Thymus (tissue), 11 donors: Measurements from ENCODE around the gene KLHL20. TPM values are rescaled to one million over a fixed set of nuclear protein-coding genes. Genes with fewer than 3 reads are reported as not detected.
"Not testable (repeated sequence)": the region's sequence is repeated elsewhere in the genome, so short reads cannot be mapped to it uniquely, and the experiment has no call there.

Experiments used
- DNase-seq, 9 donors: peaks; one replicate each; pipeline ENCODE4 v3.0.0-alpha.2; 2013; ENCODE audit warnings: low spot score in 9 of 9, low read depth in 6 of 9, missing footprints in 1 of 9
- H3K27ac ChIP-seq, 2 donors: one replicate each; pipeline ENCODE4 v1.5.1; 2013; ENCODE audit warnings: control low read depth in 1 of 2, low read depth in 1 of 2, low read length in 1 of 2, mild to moderate bottlenecking in 1 of 2, moderate library complexity in 1 of 2
- H3K27me3 ChIP-seq, 2 donors: one replicate each; pipeline ENCODE4 v1.5.1; 2013; ENCODE audit warnings: low read length in 1 of 2; ENCODE audit not compliant: control insufficient read depth in 2 of 2, insufficient read depth in 1 of 2
- H3K36me3 ChIP-seq, 2 donors: one replicate each; pipeline ENCODE4 v1.5.1; 2013; ENCODE audit warnings: low read length in 1 of 2, mild to moderate bottlenecking in 1 of 2, moderate library complexity in 1 of 2; ENCODE audit not compliant: control insufficient read depth in 2 of 2, insufficient read depth in 2 of 2
- H3K4me1 ChIP-seq, 2 donors: one replicate each; pipeline ENCODE4 v1.5.1; 2013; ENCODE audit warnings: low read length in 2 of 2; ENCODE audit not compliant: control insufficient read depth in 2 of 2, insufficient read depth in 2 of 2
- H3K4me3 ChIP-seq, 2 donors: one replicate each; pipeline ENCODE4 v1.5.1; 2013; ENCODE audit warnings: low read length in 2 of 2, control low read depth in 1 of 2, mild to moderate bottlenecking in 1 of 2
- H3K9me3 ChIP-seq, 2 donors: one replicate each; pipeline ENCODE4 v1.5.1; 2013; ENCODE audit warnings: low read length in 1 of 2, mild to moderate bottlenecking in 1 of 2; ENCODE audit not compliant: control insufficient read depth in 2 of 2, insufficient read depth in 1 of 2
- WGBS: extraction: QIAGEN DNeasy Blood & Tissue Kit; methylation state at CpG from one replicate; pipeline ENCODE4 v1.1.7; 2013; 5-methylcytosine and 5-hydroxymethylcytosine counted together
- polyA plus RNA-seq: library from polyadenylated mRNA; stranded (reverse); fragments of 200-250 nt; gene quantifications from one replicate; pipeline ENCODE4 v1.2.3, GENCODE V29; 2013
- total RNA-seq: library from RNA; stranded (reverse); fragments of 120-200 nt; gene quantifications from one replicate; pipeline ENCODE4 v1.2.4, GENCODE V29; 2013
- donor health status: healthy.

KLHL20 gene
- total and polyA plus RNA-seq, 2 donors = 13.2 to 18.0 TPM

- no peaks in the 10 kb centered on the region for H3K27me3 ChIP-seq
- WGBS = 98% methylated on average over 9 of the region's 9 CpGs
- H3K4me1 ChIP-seq = no peaks in the 10 kb centered on the region
- no peak overlapping the region for H3K4me3 ChIP-seq
- H3K9me3 ChIP-seq = no peaks in the 10 kb centered on the region
- peaks cover 15 to 20% of the 10 kb centered on the region in 2 donors for H3K36me3 ChIP-seq
- no peak overlapping the region for H3K27ac ChIP-seq
- no peak for DNase-seq
Measured at GRCh38 chr1:173733912-173734311, 19.1 kb downstream of the KLHL20 start.

DNA sequence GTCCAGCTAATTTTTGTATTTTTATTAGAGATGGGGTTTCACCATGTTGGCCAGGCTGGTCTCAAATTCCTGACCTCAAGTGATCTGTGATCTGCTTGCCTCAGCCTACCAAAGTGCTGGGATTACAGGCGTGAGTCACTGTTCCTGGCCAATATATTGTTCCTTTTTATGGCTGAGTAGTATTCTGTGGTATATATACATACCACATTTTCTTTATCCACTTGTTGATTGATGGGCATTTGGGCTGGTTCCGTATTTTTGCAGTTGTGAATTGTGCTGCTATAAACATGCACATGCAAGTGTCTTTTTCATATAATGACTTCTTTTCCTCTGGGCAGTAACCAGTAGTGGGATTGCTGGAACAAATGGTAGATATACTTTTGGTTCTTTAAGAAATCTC lies 21.3 kb downstream of the KLHL20 start:
- 95% methylated on average over 2 of the region's 2 CpGs for WGBS
- peaks cover 19 to 20% of the 10 kb centered on the region in 2 donors for H3K36me3 ChIP-seq
- H3K9me3 ChIP-seq, H3K4me3 ChIP-seq, H3K4me1 ChIP-seq, H3K27me3 ChIP-seq, H3K27ac ChIP-seq, DNase-seq: not testable (repeated sequence)

DNA sequence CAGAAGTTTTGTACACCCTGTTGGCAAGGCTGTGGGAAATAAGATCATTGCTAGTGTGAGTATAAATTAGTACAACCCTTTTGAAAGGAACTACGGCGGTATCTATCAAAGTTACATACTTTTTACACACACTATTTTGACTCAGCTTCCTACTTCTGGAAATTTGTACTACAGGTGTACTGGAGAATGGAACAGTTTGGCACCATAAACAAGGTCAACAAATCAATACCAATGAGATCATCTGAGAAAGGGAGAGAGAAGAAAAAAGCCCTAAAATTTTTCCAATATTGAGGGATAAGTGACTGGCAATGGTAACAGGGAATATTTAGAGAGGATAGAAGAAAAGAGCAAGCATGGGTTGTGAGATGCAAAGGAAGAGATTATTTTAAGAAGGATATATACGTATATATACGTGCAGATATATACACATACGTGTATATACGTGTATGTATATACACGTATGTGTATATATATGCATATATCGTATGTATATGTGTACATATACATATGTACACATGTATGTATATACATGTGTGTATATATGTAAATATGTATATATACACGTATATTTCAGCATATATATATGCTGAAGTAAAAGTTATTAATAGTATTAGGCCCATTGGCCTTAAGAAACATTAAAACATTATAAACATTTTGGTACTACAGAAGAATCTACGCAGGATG lies 27.6 kb downstream of the KLHL20 start:
- no peaks in the 10 kb centered on the region for H3K4me1 ChIP-seq
- H3K27ac ChIP-seq = no peak overlapping the region
- WGBS = 94% methylated on average over 10 of the region's 10 CpGs
- H3K4me3 ChIP-seq = no peak overlapping the region
- H3K9me3 ChIP-seq = no peaks in the 10 kb centered on the region
- H3K27me3 ChIP-seq = no peaks in the 10 kb centered on the region
- DNase-seq = no peak
- H3K36me3 ChIP-seq = peaks cover 3 to 16% of the 10 kb centered on the region in 2 donors

GRCh38 chr1:173744651-173745050 lies 29.9 kb downstream of the KLHL20 start:
- peaks cover 3 to 13% of the 10 kb centered on the region in 2 donors for H3K36me3 ChIP-seq
- H3K27ac ChIP-seq = no peak overlapping the region
- H3K9me3 ChIP-seq = no peaks in the 10 kb centered on the region
- H3K4me1 ChIP-seq = no peaks in the 10 kb centered on the region
- no peak overlapping the region for H3K4me3 ChIP-seq
- no peak for DNase-seq
- no peaks in the 10 kb centered on the region for H3K27me3 ChIP-seq
- WGBS = 98% methylated on average over 2 of the region's 2 CpGs

DNA sequence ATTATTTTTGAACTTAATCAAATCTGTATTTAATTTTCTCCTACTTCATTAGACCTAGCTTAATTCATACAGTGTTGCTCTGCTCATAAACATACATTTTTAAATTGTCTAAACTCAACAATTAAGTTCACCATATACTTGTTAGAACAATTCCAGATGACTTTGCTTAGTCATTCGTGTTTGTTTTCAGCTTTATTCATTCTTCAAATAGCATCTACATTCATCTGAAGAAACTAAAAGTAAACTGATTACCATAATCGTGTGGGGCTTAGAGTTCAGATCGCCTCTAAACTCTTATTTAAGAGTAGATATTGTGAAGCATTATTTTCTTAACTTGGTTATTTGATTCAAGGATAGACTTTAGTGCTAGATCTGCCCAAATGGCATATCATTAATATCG lies 34.4 kb downstream of the KLHL20 start:
- no peaks in the 10 kb centered on the region for H3K4me1 ChIP-seq
- peaks cover 4 to 29% of the 10 kb centered on the region in 2 donors for H3K36me3 ChIP-seq
- no peaks in the 10 kb centered on the region for H3K27me3 ChIP-seq
- H3K4me3 ChIP-seq = no peak overlapping the region
- 98% methylated on average over 4 of the region's 4 CpGs for WGBS
- DNase-seq = no peak
- H3K27ac ChIP-seq = no peak overlapping the region
- no peaks in the 10 kb centered on the region for H3K9me3 ChIP-seq

DNA sequence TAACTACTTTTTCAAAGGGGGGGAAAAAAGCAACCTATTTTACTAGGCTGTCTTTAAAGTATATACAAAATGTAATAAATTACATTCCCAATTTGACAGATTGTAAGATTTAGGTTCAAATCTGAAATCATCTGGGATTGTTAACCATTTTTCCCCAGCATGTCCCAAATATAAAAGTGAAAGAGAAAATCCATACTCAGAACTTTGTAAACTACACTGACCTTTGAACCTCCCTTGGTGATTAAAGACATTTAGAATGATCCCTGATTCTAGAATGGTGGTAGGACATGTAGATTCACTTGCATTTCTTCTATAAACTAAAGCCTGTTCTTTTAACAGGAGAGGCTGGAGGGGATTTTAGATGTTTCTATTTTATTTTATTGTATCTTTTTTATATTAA lies 39.0 kb downstream of the KLHL20 start:
- Histone ChIP-seq H3K27me3 (no peaks in the 10 kb centered on the region), H3K9me3 (no peaks in the 10 kb centered on the region), H3K4me1 (no peaks in the 10 kb centered on the region), H3K36me3 (peaks cover 35 to 60% of the 10 kb centered on the region in 2 donors), H3K4me3 (no peak overlapping the region), H3K27ac (no peak overlapping the region)
- no peak for DNase-seq

DNA sequence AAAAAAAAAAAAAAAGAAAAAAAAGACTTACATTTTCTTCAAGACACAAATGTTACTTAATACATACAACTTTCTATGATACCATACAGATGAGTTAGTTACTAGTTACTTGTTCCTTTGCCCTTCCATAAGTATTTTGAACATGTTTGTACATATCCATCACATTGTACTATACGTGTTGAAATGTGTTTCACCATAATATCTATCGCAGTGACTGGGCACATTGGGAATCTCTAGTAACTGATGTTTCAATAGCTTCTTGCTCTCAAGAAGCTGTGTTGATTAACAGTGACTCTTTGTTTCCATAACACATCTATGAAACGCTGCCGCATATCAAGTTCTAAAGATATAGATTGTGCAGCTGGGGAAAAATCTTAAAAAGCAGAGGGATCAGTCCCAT lies 42.9 kb downstream of the KLHL20 start:
- Histone ChIP-seq H3K4me3 (no peak overlapping the region), H3K27ac (no peak overlapping the region), H3K9me3 (no peaks in the 10 kb centered on the region), H3K4me1 (no peaks in the 10 kb centered on the region), H3K27me3 (no peaks in the 10 kb centered on the region), H3K36me3 (peaks cover 44 to 61% of the 10 kb centered on the region in 2 donors)
- WGBS = over 99% methylated on average over 4 of the region's 4 CpGs
- DNase-seq = no peak

DNA sequence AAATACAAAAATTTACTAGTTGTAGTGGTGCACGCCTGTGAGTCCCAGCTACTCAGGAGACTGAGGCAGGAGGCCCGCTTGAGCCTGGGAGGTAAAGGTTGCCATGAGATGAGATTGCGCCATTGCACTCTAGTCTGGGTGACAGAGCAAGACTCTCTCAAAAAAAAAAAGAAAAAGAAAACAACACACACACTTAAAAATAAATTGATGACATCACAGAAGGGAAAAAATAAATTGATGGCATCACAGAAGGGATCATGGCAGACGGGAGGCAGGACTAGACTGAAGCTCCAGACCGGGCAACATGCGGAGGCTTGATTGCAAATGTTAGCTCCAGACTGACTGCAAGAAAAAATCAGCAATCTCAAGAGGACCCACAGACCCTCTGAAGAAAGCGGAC lies 43.3 kb downstream of the KLHL20 start:
- H3K9me3 ChIP-seq = no peaks in the 10 kb centered on the region
- H3K4me3 ChIP-seq = no peak overlapping the region
- no peaks in the 10 kb centered on the region for H3K4me1 ChIP-seq
- H3K27ac ChIP-seq = no peak overlapping the region
- no peaks in the 10 kb centered on the region for H3K27me3 ChIP-seq
- peaks cover 41 to 57% of the 10 kb centered on the region in 2 donors for H3K36me3 ChIP-seq
- 97% methylated on average over 7 of the region's 7 CpGs for WGBS
- DNase-seq = no peak

DNA sequence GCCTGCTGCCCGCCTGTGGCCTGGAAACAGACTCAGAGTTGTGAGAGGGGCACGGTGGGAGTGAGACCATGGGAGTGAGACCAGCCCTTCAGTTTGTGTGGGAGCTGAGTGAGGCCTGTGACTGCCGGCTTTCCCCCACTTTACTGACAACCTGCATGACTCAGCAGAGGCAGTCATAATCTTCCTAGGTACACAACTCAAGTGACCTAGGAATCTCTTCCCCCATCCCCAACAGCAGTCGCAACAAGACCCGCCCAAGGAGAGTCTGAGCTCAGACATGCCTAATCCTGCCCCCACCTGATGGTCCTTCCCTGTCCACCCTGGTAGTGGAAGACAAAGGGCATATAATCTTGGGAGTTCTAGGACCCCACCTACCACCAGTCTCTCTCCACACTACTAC lies 44.2 kb downstream of the KLHL20 start:
- Histone ChIP-seq H3K36me3 (peaks cover 39 to 49% of the 10 kb centered on the region in 2 donors), H3K9me3 (no peaks in the 10 kb centered on the region), H3K27me3 (no peaks in the 10 kb centered on the region), H3K27ac (no peak overlapping the region), H3K4me3 (no peak overlapping the region), H3K4me1 (no peaks in the 10 kb centered on the region)
- DNase-seq = no peak
- 98% methylated on average over 5 of the region's 5 CpGs for WGBS
